GM21423 (cell line): ENCODE results near the gene MAP2K1.
"Not testable (repeated sequence)": the region's sequence is repeated elsewhere in the genome, so short reads cannot be mapped to it uniquely, and the experiment has no call there.

Experiments
- ATAC-seq: cut with Tn5 transposase; IDR thresholded peaks from one replicate; pipeline ENCODE4 v1.9.1; 2021; ENCODE audit warnings: mild to moderate bottlenecking, moderate library complexity; ENCODE audit not compliant: unreplicated experiment

MAP2K1 gene

DNA sequence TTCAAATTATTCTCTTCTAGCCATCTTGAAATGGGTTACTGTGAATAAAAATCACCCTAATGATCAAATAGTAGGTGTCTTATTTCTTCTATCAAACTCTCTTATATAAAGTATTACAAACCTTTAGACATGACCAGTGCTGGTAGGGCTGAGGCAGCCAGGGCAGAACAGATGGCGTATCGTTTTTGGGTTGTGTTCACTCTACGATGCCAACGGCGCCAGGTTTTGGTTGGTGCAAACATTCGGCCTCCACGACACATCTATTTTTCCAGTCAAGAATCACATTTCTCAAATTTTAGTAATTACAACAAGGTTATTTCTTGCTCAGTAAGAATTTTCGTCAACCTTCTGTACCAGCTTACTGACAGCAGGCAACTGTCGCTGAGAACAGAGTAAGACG is 115.8 kb downstream of the MAP2K1 start:
- no peak for ATAC-seq

DNA sequence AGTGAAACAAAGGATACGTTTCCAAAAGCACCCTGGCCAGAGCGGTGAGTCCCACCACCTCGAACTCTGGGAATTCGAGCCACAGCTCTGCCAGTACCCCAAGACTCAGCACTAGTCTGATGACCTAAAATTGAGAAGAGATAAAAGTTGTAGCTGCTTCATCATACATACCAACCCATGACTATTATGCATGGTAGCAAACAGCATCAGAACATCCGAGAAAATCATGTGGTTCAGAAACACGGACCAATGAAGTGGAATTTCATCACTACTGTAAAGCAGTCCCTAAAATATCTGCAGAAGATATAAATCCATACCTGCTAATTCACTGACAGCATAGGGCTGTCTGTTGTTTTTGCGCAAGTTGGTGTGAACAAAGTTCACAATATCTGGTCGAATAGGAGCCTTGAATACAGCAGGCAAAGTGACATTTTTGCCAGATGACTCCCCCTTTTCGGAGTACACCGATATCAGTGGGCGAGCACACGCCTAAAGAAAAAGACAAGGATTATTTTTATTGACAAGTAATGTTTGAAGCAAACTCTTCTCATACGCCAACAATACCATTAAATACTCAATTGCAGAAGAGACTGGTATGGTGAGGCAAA is 116.4 kb downstream of the MAP2K1 start:
- ATAC-seq = not testable (repeated sequence)

DNA sequence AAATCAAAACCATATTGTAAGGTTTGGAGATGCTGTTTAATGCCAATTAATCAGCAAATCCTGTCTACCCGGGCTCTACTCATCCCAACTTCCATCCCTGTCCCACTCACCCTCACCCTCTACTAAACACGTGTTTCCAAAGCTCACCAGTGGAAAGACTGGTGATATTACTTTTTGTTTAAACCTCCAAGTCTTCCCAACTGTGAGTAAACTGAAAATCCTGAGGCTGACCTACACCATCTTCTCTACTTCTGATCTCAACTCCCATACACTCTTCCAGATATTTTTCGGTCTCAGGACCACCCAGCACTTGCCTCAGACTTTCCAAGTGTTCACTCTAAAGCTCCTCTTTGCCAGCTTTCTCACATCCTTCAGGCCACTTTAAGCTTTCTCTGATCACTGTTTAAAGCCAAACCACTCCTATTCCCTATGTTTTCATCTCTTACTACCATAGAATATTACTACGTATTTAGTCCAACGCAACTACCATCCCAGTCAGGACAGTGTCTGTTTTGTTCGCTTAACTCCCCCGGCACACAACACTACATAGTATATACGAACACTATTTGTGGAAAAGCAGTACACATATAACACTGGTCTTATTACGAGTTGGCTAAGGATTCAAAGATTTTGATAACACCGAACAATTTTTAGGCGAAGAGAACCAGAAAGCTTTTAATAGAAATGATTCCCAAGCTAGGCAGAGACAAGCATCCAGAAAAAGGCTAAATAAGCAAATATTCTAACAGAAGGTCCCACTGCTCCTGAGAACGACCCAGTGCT is 117.3 kb downstream of the MAP2K1 start:
- ATAC-seq = no peak

DNA sequence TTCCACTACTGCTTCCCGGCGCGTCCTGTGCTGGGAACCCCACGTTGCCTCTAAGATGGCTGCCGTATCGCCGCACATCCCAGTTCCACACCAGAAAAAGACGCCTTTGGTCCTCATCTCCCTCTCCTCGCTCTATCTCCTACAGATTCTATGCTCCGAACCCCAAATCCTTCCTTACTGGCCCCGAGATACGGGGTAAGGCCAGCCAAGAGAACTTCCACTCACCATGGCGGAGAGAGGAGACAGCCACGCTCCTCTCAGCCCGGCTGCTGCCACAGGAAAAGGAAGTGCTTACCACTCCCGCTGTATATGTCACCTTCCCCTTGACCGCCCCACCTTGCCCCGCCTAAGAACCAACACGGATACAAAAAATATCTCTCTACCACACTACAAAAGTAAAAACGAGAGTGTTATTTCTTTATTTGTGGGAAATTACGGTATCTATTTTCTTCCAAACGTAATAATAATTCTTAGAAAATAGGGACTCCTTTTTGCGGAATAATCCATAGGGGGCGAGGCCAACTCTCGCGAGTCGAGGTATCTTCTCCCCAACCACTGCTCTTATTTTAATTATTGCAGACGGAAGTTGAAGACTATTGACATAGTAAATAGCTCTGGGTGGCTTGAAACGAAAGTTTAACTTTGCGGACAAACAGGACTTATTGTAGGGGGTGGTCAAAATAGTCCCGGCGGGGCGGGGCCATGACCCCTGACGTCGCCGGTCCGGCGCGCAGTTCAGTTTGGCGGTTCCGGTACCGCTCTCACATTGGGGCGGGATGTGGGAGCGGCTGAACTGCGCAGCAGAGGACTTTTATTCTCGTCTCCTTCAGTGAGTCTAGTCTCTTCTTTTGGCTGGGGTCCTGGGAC is 118.1 kb downstream of the MAP2K1 start, which contains the start of the genes RPL4 and ZWILCH:
Gene RPL4, minus strand, starts transcription at position 293 of the 867 bp plus-strand sequence. Its CDS starts 65 bp downstream, at position 228.
Gene ZWILCH, plus strand, starts transcription at position 764 of the 867 bp plus-strand sequence. Its CDS starts 13 bp downstream, at position 777.
- peak; percentile 72 for ATAC-seq

DNA sequence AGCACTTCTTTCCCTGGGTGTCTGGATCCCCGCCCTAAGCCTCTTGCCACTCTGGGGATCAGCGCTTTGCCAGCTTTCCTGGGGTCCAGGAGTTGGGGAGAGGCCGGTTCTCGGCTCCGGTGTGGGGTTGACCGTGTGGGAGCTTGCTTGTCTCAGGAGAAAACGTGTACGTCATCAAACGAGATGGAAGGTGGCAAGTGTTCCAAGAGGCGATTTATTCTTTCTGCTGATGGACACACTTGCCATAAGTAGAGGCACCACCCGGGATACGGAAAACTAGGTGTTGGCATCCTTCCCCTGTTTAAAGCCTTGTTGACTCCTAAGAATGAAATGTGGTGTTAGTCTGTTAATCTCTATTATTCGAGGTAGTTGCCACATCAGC is 118.7 kb downstream of the MAP2K1 start:
- ATAC-seq = no peak

DNA sequence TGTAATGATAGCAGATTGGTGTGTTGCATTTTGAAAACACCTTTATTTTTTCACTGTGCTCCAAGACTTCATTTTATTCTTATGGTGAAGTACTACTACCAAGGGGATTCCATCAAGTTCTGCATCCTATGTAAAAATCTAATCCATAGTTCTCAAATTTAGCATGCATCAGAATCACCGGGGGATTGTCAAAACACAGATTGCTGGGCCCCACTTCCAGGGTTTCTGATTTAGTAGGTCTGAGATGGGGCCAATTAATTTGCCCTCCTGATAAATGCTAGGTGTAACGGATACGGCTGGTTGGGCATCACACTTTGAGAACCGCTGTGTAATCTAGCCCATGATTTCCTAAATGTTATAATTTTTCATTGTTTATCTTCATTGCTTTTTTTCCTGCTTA is 119.1 kb downstream of the MAP2K1 start:
- ATAC-seq = no peak

DNA sequence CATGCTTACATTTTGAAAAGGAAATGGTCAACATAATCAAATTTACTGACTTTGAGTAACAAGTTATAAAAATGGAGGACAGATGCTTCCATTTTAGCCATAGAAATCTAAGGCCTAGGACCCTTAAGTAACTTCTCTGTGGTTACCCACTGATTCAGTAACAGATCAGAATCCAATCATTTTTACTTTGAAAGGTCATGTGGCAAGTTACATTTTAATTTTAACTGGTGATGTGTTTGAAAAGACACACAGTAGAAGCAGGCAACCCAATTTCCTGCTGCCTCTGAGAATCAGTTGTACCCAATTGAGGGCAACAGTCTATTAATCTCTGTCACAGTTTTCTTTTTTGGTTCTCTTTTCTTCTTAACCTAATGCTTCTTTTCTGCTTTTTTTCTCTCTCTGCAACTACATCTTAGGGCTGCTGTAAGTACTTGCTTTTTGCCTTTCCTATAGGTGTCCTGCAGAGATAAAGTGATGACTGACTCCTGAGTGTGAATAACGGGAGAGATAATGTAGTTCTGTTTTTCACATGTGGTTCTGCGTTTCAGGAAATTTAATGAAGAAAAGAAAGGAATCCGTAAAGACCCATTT is 121.7 kb downstream of the MAP2K1 start:
- ATAC-seq = no peak

DNA sequence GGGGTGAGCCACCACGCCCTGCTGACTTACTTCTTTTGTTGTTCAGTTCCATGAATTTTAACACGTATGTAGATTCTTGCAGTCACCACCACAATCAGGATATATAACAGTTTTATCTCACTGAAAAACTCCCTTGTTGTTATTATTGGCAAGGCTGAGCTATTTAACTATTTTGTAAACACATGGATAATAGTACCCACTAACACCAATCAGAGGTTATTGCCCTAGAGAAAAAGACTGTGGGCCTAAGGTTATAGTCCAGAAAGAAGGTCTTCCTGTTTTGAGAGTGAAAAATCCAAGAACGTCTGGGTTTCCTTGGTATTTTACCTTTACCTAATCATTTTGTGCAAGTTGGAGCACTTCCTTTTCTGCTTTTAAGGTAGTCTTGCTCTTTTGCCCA is 127.9 kb downstream of the MAP2K1 start:
- no peak for ATAC-seq

DNA sequence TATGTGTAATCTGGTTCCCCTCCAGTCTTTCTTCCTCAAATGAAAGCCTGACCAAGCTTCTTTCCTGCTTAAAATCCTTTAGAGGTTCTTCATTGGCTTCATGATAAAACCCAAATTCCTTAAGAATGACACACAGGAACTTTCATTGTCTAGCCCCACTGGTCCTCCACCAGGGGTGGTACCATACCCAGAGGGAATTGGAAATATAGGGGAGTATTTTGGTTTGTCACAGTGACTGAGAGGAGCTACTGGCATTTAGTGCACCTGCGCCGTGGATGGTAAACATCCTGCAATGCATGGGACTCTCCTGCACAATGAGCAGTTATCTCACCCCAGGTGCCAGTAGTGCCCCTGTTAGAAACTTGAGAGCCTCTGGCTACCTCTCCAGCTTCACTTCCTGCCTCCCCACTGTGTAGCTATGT is 129.2 kb downstream of the MAP2K1 start:
- no peak for ATAC-seq

DNA sequence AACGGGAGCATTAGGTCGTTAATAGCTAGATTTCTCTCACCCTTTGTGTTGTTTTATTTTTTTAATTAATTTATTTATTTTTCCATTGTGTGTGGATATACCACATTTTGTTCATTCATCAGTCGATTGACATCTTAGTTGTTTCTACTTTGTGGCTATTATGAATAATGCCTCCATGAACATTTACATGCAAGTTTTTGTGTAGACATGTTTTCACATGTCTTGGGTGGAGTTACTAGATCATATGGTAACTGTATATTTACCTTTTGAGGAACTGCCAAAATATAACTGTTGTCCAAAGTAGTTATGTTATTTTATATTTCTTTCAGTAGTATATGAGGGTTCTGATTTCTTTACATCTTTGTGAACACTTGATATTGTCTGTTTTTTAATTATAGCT is 137.2 kb downstream of the MAP2K1 start:
- ATAC-seq = no peak

DNA sequence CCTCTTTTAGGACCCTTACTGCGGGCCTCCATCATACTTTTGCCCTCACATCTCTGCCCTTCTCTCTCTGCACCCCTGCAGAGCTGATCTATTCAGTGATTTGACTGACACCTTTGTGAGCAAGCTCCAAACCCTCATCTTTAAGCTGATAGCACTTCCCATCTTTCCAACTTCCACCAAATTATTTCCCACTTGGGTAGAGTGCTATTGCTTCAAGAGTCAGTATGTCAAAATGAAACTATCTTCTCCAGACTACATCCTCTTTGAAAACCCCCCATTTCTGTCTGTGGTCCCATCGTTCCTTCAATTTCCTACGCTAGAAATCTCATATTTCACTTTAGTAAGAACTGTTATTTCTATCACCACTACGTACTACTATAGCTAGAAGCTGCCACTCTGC is 138.1 kb downstream of the MAP2K1 start:
- ATAC-seq = no peak

DNA sequence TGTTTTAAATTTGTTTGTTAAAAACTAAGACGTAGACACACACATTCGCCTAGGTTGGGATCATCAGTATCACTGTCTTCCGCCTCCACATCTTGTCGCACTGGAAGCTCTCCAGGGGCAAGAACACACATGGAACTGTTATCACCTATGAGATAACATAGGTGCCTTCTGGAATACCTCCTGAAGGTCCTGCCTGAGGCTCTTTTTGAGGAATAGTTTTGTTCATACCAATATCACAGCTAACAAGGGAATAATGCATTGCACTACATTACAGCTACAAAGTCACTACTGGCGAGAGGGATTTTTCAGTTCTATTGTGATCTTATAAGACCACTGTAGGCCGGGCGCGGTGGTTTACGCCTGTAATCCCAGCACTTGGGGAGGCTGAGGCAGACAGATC is 148.3 kb downstream of the MAP2K1 start:
- ATAC-seq = no peak
